Measurements from ENCODE around the gene HOXC11.

Gene HOXC11

DNA sequence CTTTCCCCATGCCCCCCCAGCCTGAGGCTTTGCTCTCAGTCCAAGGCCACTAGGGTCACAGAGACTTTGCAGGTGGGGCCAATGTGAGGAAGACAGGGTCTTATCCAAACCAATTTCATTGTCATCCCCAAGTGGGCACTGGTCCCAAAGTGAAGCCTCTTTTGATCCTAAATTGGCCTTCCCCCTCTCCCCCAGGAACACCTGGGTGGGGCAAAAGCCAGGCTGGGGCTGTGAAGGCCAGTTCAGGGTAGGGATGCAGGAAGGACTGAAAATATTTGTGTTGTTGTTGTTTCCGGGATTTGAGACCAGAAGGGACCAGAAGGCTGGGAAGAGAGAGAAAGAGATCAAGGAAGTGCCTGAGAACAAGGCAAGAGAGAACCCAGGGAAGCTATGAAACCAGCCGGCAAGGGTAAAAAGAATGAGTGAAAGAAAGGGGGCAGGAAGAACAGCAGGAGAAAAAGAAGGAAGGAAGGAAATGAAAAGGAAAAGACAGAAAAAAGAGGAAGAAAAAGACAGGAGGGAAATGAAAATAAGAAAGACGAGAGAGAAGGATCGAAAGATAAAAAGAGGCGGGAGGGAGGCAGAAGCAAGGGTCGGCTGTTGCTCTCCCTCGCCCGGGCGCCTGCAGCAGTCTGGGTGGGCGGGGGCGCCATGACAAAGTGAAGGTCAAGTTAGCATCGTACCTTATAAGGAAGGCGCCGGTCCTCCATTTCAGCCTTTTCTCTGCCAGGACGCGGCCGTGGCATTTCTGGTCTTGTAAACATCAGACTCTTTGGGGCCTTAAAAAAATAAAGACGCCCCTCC, 7.4 kb upstream of the HOXC11 start:
- no peak overlapping the region for H3K4me2 ChIP-seq
- no peak overlapping the region for H3K9ac ChIP-seq
- H4K20me1 ChIP-seq (ENCODE audit: insufficient read depth): no peaks in the 10 kb centered on the region
- H3K4me3 ChIP-seq (IDR thresholded peaks at IDR 0.05; ENCODE audit: insufficient read depth, low read depth, low read length): no peak overlapping the region
- no peaks in the 10 kb centered on the region for H3K4me1 ChIP-seq (ENCODE audit: low read depth, poor library complexity, severe bottlenecking)
- peaks cover 100% of the 10 kb centered on the region for H3K27me3 ChIP-seq (ENCODE audit: insufficient read depth, low read depth)
- H3K27ac ChIP-seq: no peak overlapping the region
- no peak overlapping the region for H2AFZ ChIP-seq (ENCODE audit: low read depth)
- no peaks in the 10 kb centered on the region for H3K36me3 ChIP-seq (ENCODE audit: insufficient read depth)
- no peaks in the 10 kb centered on the region for H3K79me2 ChIP-seq (ENCODE audit: insufficient read depth, low read depth)
- no peak for TF ChIP-seq CTCF (conservative IDR thresholded peaks at IDR 0.05; ENCODE audit: low read depth, low read length)

DNA sequence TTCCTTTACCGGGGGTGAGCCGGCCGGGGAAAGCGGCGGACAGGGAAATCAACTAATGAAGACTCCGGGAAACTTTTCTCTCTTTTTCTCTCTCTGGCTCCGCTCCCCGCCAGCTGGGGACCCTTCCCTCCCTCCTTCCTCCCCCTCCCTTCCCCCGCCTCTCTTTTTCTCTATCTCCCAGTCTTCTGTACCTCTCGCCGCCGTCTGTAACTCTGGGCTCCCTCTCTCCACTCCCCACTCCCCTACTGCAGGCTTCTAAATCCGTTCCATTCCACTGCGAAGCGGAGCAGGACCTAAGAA, 6.9 kb upstream of the HOXC11 start:
- H3K4me3 ChIP-seq (IDR thresholded peaks at IDR 0.05; ENCODE audit: insufficient read depth, low read depth, low read length): no peak overlapping the region
- H2AFZ ChIP-seq (ENCODE audit: low read depth): no peak overlapping the region
- no peaks in the 10 kb centered on the region for H3K4me1 ChIP-seq (ENCODE audit: low read depth, poor library complexity, severe bottlenecking)
- no peak overlapping the region for H3K27ac ChIP-seq
- no peak for TF ChIP-seq CTCF (conservative IDR thresholded peaks at IDR 0.05; ENCODE audit: low read depth, low read length)
- no peaks in the 10 kb centered on the region for H4K20me1 ChIP-seq (ENCODE audit: insufficient read depth)
- H3K27me3 ChIP-seq (ENCODE audit: insufficient read depth, low read depth): peaks cover 100% of the 10 kb centered on the region
- H3K79me2 ChIP-seq (ENCODE audit: insufficient read depth, low read depth): no peaks in the 10 kb centered on the region
- H3K9ac ChIP-seq: no peak overlapping the region
- H3K36me3 ChIP-seq (ENCODE audit: insufficient read depth): no peaks in the 10 kb centered on the region
- no peak overlapping the region for H3K4me2 ChIP-seq

- H3K79me2 ChIP-seq (ENCODE audit: insufficient read depth, low read depth): no peaks in the 10 kb centered on the region
- peaks cover 100% of the 10 kb centered on the region for H3K27me3 ChIP-seq (ENCODE audit: insufficient read depth, low read depth)
- H3K27ac ChIP-seq: no peak overlapping the region
- no peaks in the 10 kb centered on the region for H4K20me1 ChIP-seq (ENCODE audit: insufficient read depth)
- H3K4me1 ChIP-seq (ENCODE audit: low read depth, poor library complexity, severe bottlenecking): no peaks in the 10 kb centered on the region
- H3K9ac ChIP-seq: no peak overlapping the region
- TF ChIP-seq CTCF (conservative IDR thresholded peaks at IDR 0.05; ENCODE audit: low read depth, low read length): no peak
- no peaks in the 10 kb centered on the region for H3K36me3 ChIP-seq (ENCODE audit: insufficient read depth)
- H3K4me2 ChIP-seq: no peak overlapping the region
- no peak overlapping the region for H3K4me3 ChIP-seq (IDR thresholded peaks at IDR 0.05; ENCODE audit: insufficient read depth, low read depth, low read length)
- H2AFZ ChIP-seq (ENCODE audit: low read depth): no peak overlapping the region
Measured at GRCh38 chr12:53966385-53967133, 6.4 kb upstream of the HOXC11 start.

- Histone ChIP-seq H3K79me2 (ENCODE audit: insufficient read depth, low read depth) (no peaks in the 10 kb centered on the region), H3K4me1 (ENCODE audit: low read depth, poor library complexity, severe bottlenecking) (no peaks in the 10 kb centered on the region), H4K20me1 (ENCODE audit: insufficient read depth) (no peaks in the 10 kb centered on the region), H3K27ac (no peak overlapping the region), H3K27me3 (ENCODE audit: insufficient read depth, low read depth) (peaks cover 100% of the 10 kb centered on the region), H2AFZ (ENCODE audit: low read depth) (no peak overlapping the region), H3K4me3 (IDR thresholded peaks at IDR 0.05; ENCODE audit: insufficient read depth, low read depth, low read length) (no peak overlapping the region), H3K9ac (no peak overlapping the region), H3K36me3 (ENCODE audit: insufficient read depth) (no peaks in the 10 kb centered on the region), H3K4me2 (no peak overlapping the region)
- TF ChIP-seq CTCF (conservative IDR thresholded peaks at IDR 0.05; ENCODE audit: low read depth, low read length): no peak
Measured at GRCh38 chr12:53967421-53967925, 5.5 kb upstream of the HOXC11 start.
